Activated CD4-positive, CD25-positive, alpha-beta regulatory T cell treated with anti-CD3 and anti-CD28 coated beads, Interleukin-2, amount 50 U/mL, for 24 hours (primary cell): ENCODE measurements around the gene MINDY4.

Experiments used
- ATAC-seq, 2 donors: fragments of 150-1000 bp; cut with Tn5 transposase; one replicate each; pipeline ENCODE4 v1.10.0; 2021; ENCODE audit warnings: mild to moderate bottlenecking in 1 of 2, moderate library complexity in 1 of 2

Gene MINDY4

GRCh38 chr7:30859202-30859939 lies 88.2 kb downstream of the MINDY4 start:
- no peak for ATAC-seq

- no peak for ATAC-seq
Observed at GRCh38 chr7:30859940-30860496, 88.8 kb downstream of the MINDY4 start.

GRCh38 chr7:30861612-30862011 lies 90.4 kb downstream of the MINDY4 start:
- no peak for ATAC-seq

GRCh38 chr7:30862995-30863705 lies 91.9 kb downstream of the MINDY4 start:
- ATAC-seq = no peak

GRCh38 chr7:30863706-30864035 lies 92.5 kb downstream of the MINDY4 start:
- no peak for ATAC-seq

- no peak for ATAC-seq
Observed at GRCh38 chr7:30864101-30864500, 92.9 kb downstream of the MINDY4 start.

- ATAC-seq = no peak
Observed at GRCh38 chr7:30865076-30865475, 93.9 kb downstream of the MINDY4 start.

- no peak for ATAC-seq
Observed at GRCh38 chr7:30865821-30866220, 94.6 kb downstream of the MINDY4 start.

GRCh38 chr7:30866939-30867338 lies 95.7 kb downstream of the MINDY4 start:
- no peak for ATAC-seq

GRCh38 chr7:30867483-30867882 lies 96.3 kb downstream of the MINDY4 start:
- ATAC-seq = no peak

- ATAC-seq = no peak
Observed at GRCh38 chr7:30869794-30870611, 98.8 kb downstream of the MINDY4 start.

GRCh38 chr7:30870821-30871518 lies 99.8 kb downstream of the MINDY4 start:
- ATAC-seq = no peak

GRCh38 chr7:30871655-30872054 lies 100.4 kb downstream of the MINDY4 start:
- no peak for ATAC-seq

- ATAC-seq = no peak
Observed at GRCh38 chr7:30873207-30873606, 102.0 kb downstream of the MINDY4 start.

GRCh38 chr7:30873656-30874055 lies 102.4 kb downstream of the MINDY4 start:
- no peak for ATAC-seq

GRCh38 chr7:30874656-30875302 lies 103.6 kb downstream of the MINDY4 start:
- no peak for ATAC-seq

GRCh38 chr7:30877015-30877769 lies 106.0 kb downstream of the MINDY4 start:
- ATAC-seq = no peak

GRCh38 chr7:30877993-30878392 lies 106.8 kb downstream of the MINDY4 start:
- ATAC-seq = no peak

- no peak for ATAC-seq
Observed at GRCh38 chr7:30879139-30880124, 108.2 kb downstream of the MINDY4 start.

- ATAC-seq = no peak
Observed at GRCh38 chr7:30880125-30880720, 109.0 kb downstream of the MINDY4 start.
